Colonic mucosa (tissue), 4 donors: Measurements from ENCODE around the gene CPT1A. TPM values are rescaled to one million over a fixed set of nuclear protein-coding genes. Genes with fewer than 3 reads are reported as not detected.
A peak's percentile ranks its signal among the peaks of the same experiment; 100 is the strongest.

Experiments
- DNase-seq: peaks from one replicate; pipeline ENCODE4 v3.0.0-alpha.2; 2020
- H3K27ac ChIP-seq: fragments of 200-600 bp; one replicate; pipeline ENCODE4 v1.8.0; 2021
- H3K27me3 ChIP-seq: fragments of 200-600 bp; one replicate; pipeline ENCODE4 v1.8.0; 2021
- H3K36me3 ChIP-seq: fragments of 200-600 bp; one replicate; pipeline ENCODE4 v1.8.0; 2021
- H3K4me1 ChIP-seq: fragments of 200-600 bp; one replicate; pipeline ENCODE4 v1.8.0; 2021; ENCODE audit warnings: mild to moderate bottlenecking
- H3K4me3 ChIP-seq: fragments of 200-600 bp; one replicate; pipeline ENCODE4 v1.8.0; 2021
- H3K9ac ChIP-seq, 2 donors: one replicate each; pipeline ENCODE4 v1.7.0; 2013; ENCODE audit warnings: control low read depth in 2 of 2, low read depth in 2 of 2, low read length in 2 of 2
- H3K9me3 ChIP-seq: fragments of 200-600 bp; one replicate; pipeline ENCODE4 v1.8.0; 2021
- intact Hi-C: fragments of 100-400 bp; cut with DNase I; formaldehyde crosslinking; loops from one replicate; pipeline ENCODE4 v1.14.1; 2022
- total RNA-seq, 2 donors: library from RNA; stranded (reverse); fragmentation: NEBNext Ultra II Directional in 1 of 2; extraction: Animal tissue kit (Norgen Biotek cat#: 25700) in 1 of 2; gene quantifications; one replicate each; pipeline ENCODE4 v1.2.1, GENCODE V29; 2021
- TF ChIP-seq, protein P1 (sequence below): fragments of 200-600 bp; IDR thresholded peaks from one replicate; pipeline ENCODE4 v1.8.0; 2022; ENCODE audit warnings: antibody characterized with exemption, mild to moderate bottlenecking
- donor health status: healthy.
- donor health status: DM: no; HTN: no; CAD: no.
- donor health status: DM: no; HTN: no; CAD: no.

CPT1A gene
- total RNA-seq, 2 donors from 2014 or later, result 197 to 213 TPM

DNA sequence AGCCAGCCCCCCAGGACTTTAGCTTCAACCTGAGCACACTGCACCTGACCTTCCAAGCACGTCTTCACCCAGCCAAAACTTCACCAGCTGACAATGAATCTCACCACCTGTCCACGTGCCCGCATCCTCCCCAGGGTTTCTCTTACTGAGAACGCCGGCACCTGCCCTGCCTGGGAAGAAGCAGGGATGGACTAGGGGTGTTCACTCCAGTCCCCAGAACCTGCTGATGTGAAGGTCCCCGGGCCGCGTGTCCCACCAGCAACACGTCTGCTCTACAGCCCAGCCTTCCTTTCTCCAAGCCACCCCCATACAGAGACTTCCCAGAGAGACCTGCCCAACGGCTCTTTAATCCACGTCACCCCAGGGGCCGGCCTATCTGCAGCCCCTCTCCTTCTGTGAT is 12.8 kb downstream of the CPT1A start:
- no peak overlapping the region for H3K27ac ChIP-seq
- H3K36me3 ChIP-seq, result no peaks in the 10 kb centered on the region
- H3K9ac ChIP-seq, result peak overlapping the region; percentile 39 to 52
- H3K4me1 ChIP-seq, result peaks cover 29% of the 10 kb centered on the region
- no peak for DNase-seq
- H3K9me3 ChIP-seq, result no peaks in the 10 kb centered on the region
- TF ChIP-seq, protein P1, sequence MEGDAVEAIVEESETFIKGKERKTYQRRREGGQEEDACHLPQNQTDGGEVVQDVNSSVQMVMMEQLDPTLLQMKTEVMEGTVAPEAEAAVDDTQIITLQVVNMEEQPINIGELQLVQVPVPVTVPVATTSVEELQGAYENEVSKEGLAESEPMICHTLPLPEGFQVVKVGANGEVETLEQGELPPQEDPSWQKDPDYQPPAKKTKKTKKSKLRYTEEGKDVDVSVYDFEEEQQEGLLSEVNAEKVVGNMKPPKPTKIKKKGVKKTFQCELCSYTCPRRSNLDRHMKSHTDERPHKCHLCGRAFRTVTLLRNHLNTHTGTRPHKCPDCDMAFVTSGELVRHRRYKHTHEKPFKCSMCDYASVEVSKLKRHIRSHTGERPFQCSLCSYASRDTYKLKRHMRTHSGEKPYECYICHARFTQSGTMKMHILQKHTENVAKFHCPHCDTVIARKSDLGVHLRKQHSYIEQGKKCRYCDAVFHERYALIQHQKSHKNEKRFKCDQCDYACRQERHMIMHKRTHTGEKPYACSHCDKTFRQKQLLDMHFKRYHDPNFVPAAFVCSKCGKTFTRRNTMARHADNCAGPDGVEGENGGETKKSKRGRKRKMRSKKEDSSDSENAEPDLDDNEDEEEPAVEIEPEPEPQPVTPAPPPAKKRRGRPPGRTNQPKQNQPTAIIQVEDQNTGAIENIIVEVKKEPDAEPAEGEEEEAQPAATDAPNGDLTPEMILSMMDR, result no peak
- no peaks in the 10 kb centered on the region for H3K27me3 ChIP-seq
- intact Hi-C loops, result no loop called here
- no peak overlapping the region for H3K4me3 ChIP-seq

DNA sequence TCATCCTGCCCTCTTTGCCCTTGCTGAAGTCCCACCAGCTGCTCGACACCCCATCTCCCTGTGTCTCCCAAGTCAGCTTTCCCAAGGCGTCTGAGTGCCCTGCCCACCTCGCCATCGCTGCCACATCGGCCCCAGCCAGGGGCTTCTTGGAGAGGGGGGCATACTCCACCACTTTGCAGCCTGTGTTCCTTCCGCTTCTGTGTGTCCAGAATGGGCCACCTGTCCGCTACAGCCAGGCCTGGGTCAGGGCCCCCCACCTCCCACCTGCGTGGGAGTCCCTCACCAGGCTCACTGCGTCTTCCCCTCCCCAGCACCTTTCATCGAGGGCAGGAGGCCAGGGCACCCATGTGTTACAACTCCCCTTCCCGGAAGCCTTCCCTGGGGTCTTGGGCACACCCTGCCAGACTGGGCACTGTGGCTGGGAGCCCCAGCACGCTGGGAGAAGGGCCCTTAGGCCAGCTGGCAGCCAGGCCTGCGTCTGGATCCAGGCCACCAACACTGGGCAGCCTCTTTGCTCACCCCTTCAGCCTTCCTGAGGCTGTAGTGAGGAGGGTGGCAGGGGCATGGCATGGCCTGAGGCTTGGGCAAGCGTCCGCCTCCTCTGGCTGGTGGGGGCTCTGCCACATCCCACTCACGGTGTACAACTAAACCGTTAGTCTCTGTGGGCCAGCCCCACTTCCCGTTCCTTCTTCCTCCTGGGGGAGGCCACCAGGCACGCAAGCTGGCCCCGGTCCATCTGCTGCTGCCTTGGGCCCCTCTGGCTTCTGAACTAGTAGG is 13.4 kb downstream of the CPT1A start:
- intact Hi-C loops, result no loop called here
- no peak for DNase-seq
- TF ChIP-seq, protein P1, result no peak
- H3K36me3 ChIP-seq, result no peaks in the 10 kb centered on the region
- no peaks in the 10 kb centered on the region for H3K27me3 ChIP-seq
- no peak overlapping the region for H3K4me3 ChIP-seq
- peak overlapping the region; percentile 27 for H3K27ac ChIP-seq
- H3K9me3 ChIP-seq, result no peaks in the 10 kb centered on the region
- peaks cover 29% of the 10 kb centered on the region for H3K4me1 ChIP-seq
- peak overlapping the region; percentile 39 to 52 for H3K9ac ChIP-seq

DNA sequence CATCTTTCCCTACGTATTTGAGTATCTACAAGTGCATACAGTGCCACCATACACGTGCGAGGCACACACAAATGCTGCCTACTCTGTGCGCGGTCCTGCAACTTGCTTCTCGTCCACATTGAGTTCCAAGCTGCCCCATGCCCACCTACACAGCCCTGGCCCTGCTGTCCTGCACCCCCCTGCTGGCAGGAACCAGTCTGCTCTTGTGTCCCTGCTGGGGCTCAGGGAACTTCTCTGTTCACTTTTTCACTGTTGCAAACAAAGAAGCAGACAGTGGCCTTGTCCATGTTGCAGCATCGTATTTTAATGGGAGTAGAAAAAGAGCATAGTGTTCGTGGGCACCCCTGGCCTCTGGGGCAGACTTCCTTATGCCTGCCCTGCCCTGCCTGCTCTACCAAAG is 14.0 kb downstream of the CPT1A start:
- peak overlapping the region in 1 of 2 donors; percentile 52 for H3K9ac ChIP-seq
- TF ChIP-seq, protein P1, result no peak
- H3K9me3 ChIP-seq, result no peaks in the 10 kb centered on the region
- H3K27me3 ChIP-seq, result no peaks in the 10 kb centered on the region
- intact Hi-C loops, result no loop called here
- no peak overlapping the region for H3K4me3 ChIP-seq
- no peak for DNase-seq
- peak overlapping the region; percentile 27 for H3K27ac ChIP-seq
- peaks cover 25% of the 10 kb centered on the region for H3K4me1 ChIP-seq
- no peaks in the 10 kb centered on the region for H3K36me3 ChIP-seq

DNA sequence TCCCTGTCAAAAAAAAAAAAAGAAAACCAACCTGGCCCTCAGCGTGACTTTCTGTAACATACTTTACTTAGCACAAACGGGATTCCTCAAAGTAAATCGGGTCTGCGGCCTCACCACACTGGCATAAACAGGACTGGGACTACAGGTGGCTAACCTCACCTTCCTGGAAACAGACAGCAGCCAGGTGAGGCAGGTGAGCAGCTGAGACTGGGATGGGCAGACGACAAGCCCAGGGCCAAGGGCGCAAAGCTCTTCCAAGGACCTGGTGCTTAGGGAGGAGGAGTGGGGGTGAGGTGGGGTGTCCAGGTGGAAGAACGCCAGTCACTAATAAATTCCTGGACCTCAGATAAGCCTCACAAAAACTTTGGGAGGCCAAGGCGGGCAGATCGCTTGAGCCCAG is 15.0 kb downstream of the CPT1A start:
- H3K27ac ChIP-seq, result peak overlapping the region; percentile 47
- intact Hi-C loops, result no loop called here
- TF ChIP-seq, protein P1, result no peak
- no peak overlapping the region for H3K4me3 ChIP-seq
- DNase-seq, result no peak
- H3K9ac ChIP-seq, result peak overlapping the region; percentile 20 to 52
- H3K27me3 ChIP-seq, result no peaks in the 10 kb centered on the region
- H3K9me3 ChIP-seq, result no peaks in the 10 kb centered on the region
- no peaks in the 10 kb centered on the region for H3K36me3 ChIP-seq
- H3K4me1 ChIP-seq, result peaks cover 15% of the 10 kb centered on the region

DNA sequence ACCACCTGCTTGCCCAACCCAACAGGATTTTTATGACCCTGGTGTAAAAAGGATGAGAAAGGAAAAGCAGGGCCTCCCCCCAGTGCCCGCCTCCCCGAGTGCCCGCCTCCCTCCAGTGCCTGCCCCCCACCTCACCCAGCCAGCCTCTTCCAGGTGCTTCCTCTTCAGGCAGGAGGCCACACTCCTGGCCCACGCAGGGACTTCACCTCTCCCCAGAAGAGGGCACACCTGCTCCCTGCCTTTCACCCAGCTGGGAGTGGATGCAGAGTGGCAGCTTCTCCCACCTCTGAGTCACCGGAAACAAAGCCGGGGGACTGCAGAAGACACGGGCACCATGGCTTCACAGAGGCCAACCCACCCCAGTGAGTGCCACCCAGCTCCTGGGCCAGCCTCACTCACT is 16.1 kb downstream of the CPT1A start:
- no peaks in the 10 kb centered on the region for H3K9me3 ChIP-seq
- H3K36me3 ChIP-seq, result no peaks in the 10 kb centered on the region
- H3K27me3 ChIP-seq, result no peaks in the 10 kb centered on the region
- H3K9ac ChIP-seq, result peak overlapping the region; percentile 35 to 82
- peak; percentile 85 for DNase-seq
- intact Hi-C loops, result no loop called here
- H3K27ac ChIP-seq, result peak overlapping the region; percentile 47
- H3K4me3 ChIP-seq, result no peak overlapping the region
- H3K4me1 ChIP-seq, result peaks cover 12% of the 10 kb centered on the region
- TF ChIP-seq, protein P1, result no peak
